Effector memory CD4-positive, alpha-beta T cell (primary cell): ENCODE data around the gene SLC2A4RG.

Source experiments
- DNase-seq, 3 donors: peaks; one replicate each; pipeline ENCODE4 v3.0.0-alpha.2; 2020
- H3K27ac ChIP-seq: 2 replicates; pipeline ENCODE4 v1.7.0; 2013; ENCODE audit warnings: mild to moderate bottlenecking, low read length, moderate library complexity; ENCODE audit not compliant: insufficient read depth, poor library complexity, severe bottlenecking
- H3K27me3 ChIP-seq: replicated peaks from 2 replicates; pipeline ENCODE4 v1.7.0; 2013; ENCODE audit warnings: mild to moderate bottlenecking, low read length; ENCODE audit not compliant: insufficient read depth, control insufficient read depth, poor library complexity, severe bottlenecking
- H3K36me3 ChIP-seq: 2 replicates; pipeline ENCODE4 v1.7.0; 2013; ENCODE audit warnings: mild to moderate bottlenecking, low read length, moderate library complexity; ENCODE audit not compliant: control insufficient read depth, insufficient read depth
- H3K4me1 ChIP-seq: 2 replicates; pipeline ENCODE4 v1.7.0; 2013; ENCODE audit warnings: low read length, mild to moderate bottlenecking; ENCODE audit not compliant: control insufficient read depth, insufficient read depth, poor library complexity, severe bottlenecking
- H3K4me3 ChIP-seq: 2 replicates; pipeline ENCODE4 v1.7.0; 2013; ENCODE audit warnings: low read length, low read depth, mild to moderate bottlenecking; ENCODE audit not compliant: insufficient read depth, poor library complexity, severe bottlenecking
- H3K9me3 ChIP-seq: 2 replicates; pipeline ENCODE4 v1.7.0; 2013; ENCODE audit warnings: mild to moderate bottlenecking, low read length, moderate library complexity; ENCODE audit not compliant: control insufficient read depth

SLC2A4RG gene

DNA sequence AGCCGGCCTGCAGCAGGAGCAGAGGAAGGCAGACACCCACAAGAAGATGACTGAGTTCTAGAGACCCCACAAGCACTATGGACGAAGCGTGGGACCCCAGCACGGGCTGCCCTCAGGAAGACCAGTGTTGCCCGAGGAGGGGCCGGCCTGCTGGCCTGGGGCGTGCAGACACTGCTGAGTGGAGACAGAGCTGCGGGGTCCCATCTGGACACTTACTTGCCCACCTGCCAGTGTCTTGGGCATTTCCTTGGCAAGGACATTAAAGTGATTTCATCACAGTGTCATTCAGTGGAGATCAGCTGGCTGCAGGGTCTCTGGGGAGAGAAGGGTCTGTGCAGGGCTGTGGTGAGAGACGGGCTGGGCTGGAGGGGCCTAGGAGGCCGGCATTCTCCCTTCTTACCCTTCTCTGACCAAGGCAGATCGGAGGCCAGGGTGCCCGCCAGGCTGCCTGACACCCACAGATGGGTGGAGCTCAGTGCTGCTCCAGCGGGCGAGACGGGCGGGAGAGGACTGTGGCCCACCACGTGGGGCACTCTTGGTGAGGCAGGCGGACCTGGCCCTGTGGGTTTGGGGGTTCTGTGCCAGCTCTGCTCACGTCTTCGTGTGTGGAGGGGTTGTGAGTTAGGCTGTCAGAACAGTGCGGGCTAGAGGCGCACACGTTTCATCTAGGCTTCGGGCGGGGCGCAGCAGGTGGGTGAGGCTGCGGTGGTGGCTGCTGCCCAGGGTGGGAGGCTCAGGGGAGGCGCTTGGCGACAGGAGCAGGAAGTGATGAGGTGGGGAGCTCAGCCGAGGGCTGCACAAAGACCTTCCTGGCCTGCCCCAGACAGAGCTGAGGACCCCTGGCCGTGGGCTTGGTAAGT is 3.5 kb upstream of the SLC2A4RG start, which contains the start of gene LIME1:
LIME1 (plus strand) TSS at position 806 of the 860 bp plus-strand sequence. CDS start 886 bp downstream, outside the sequence.
- Histone ChIP-seq H3K4me3 (peak within 1 kb of the TSS; percentile 70), H3K27ac (peak within 1 kb of the TSS; percentile 72), H3K36me3 (peaks cover 26% of the 10 kb centered on the region), H3K4me1 (peaks cover 34% of the 10 kb centered on the region), H3K9me3 (no peaks in the 10 kb centered on the region), H3K27me3 (no peaks in the 10 kb centered on the region)
- DNase-seq = peak; percentile 71 to 74 (median 71)

DNA sequence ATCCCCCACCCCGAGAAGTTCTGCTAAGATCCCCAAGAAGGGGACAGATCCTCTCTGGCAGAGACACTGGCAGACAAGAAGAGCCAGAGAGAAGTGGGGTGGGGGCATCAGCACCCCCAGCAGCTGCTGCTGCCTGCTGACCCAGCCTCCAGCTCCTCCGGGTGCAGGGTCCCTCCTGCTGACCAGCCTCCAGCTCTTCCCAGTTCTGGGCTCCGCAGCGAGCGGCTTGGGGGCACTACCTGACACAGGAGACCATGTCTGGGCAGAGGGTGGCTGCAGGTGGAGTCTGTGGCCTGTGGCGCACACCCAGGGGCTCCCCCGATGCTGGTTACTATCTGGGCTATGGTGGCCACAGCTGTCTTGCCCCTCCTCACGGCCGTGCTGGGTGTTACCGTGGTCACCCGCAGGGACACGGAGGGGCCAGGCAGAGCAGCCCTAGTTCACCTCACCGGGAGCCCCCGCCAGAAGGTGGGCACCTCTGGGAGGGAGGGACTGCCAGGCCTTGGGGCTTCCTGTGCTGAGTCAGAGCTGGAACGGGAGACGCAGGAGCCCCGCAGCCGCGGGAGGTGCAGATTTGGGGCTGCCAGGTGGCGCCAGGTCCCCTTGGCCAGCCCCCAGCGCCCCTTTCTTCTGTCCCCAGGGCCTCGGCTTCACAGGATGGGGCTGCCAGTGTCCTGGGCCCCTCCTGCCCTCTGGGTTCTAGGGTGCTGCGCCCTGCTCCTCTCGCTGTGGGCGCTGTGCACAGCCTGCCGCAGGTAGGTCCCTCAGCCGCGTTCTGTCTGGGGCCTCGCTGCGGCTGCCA is 2.5 kb upstream of the SLC2A4RG start:
- DNase-seq = peak; percentile 52 to 63 (median 56)

DNA sequence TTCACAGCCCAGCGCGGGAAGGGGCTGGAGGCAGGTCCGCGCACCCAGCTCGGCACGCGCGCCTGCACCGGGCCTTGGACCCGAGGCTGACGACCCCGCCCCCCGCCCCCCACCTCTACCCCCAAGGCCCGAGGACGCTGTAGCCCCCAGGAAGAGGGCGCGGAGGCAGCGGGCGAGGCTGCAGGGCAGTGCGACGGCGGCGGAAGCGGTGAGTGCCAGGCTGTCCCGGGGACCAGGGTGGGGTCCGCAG is 2.0 kb upstream of the SLC2A4RG start:
- H3K27me3 ChIP-seq = no peaks in the 10 kb centered on the region
- no peaks in the 10 kb centered on the region for H3K9me3 ChIP-seq
- no peak for DNase-seq
- H3K4me3 ChIP-seq = peak overlapping the region; percentile 70
- H3K36me3 ChIP-seq = peaks cover 41% of the 10 kb centered on the region
- H3K27ac ChIP-seq = peak overlapping the region; percentile 72
- peaks cover 27% of the 10 kb centered on the region for H3K4me1 ChIP-seq

More for the DNA sequence above, 2.5 kb upstream of the SLC2A4RG start:
- peaks cover 36% of the 10 kb centered on the region for H3K36me3 ChIP-seq
- H3K4me1 ChIP-seq = peaks cover 27% of the 10 kb centered on the region
- H3K27ac ChIP-seq = peak overlapping the region; percentile 72
- no peaks in the 10 kb centered on the region for H3K9me3 ChIP-seq
- peak overlapping the region; percentile 70 for H3K4me3 ChIP-seq
- no peaks in the 10 kb centered on the region for H3K27me3 ChIP-seq

DNA sequence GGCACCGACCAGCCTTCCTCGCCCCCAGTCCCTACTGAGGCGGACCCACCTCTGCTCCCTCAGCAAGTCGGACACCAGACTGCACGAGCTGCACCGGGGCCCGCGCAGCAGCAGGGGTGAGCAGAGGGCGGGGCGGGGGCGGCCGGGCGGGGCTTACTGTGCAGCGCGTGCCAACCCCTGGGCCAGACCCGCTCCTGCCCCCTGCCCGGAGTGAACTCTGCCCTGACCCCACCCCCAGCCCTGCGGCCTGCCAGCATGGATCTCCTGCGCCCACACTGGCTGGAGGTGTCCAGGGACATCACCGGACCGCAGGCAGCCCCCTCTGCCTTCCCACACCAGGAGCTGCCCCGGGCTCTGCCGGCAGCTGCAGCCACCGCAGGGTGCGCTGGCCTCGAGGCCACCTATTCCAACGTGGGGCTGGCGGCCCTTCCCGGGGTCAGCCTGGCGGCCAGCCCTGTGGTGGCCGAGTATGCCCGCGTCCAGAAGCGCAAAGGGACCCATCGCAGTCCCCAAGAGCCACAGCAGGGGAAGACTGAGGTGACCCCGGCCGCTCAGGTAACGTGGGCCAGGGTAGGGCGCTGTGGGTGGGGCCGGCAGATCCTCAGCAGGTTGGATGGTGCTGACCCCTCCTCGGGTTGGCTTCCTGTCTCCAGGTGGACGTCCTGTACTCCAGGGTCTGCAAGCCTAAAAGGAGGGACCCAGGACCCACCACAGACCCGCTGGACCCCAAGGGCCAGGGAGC is 1.5 kb upstream of the SLC2A4RG start:
- H3K27ac ChIP-seq = peak overlapping the region; percentile 72
- DNase-seq = peak in 1 of 3 donors; percentile 27
- peaks cover 45% of the 10 kb centered on the region for H3K36me3 ChIP-seq

DNA sequence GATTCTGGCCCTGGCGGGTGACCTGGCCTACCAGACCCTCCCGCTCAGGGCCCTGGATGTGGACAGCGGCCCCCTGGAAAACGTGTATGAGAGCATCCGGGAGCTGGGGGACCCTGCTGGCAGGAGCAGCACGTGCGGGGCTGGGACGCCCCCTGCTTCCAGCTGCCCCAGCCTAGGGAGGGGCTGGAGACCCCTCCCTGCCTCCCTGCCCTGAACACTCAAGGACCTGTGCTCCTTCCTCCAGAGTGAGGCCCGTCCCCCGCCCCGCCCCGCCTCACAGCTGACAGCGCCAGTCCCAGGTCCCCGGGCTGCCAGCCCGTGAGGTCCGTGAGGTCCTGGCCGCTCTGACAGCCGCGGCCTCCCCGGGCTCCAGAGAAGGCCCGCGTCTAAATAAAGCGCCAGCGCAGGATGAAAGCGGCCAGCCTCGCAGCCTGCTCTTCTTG is 868 bp upstream of the SLC2A4RG start:
- Histone ChIP-seq H3K27me3 (no peaks in the 10 kb centered on the region), H3K4me3 (peak overlapping the region; percentile 70), H3K27ac (peak overlapping the region; percentile 45), H3K9me3 (no peaks in the 10 kb centered on the region), H3K36me3 (peaks cover 46% of the 10 kb centered on the region), H3K4me1 (peaks cover 27% of the 10 kb centered on the region)
- DNase-seq = peak in 2 of 3 donors; percentile 29 to 32

More for the DNA sequence above, 1.5 kb upstream of the SLC2A4RG start:
- peaks cover 27% of the 10 kb centered on the region for H3K4me1 ChIP-seq
- no peaks in the 10 kb centered on the region for H3K27me3 ChIP-seq
- H3K4me3 ChIP-seq = peak overlapping the region; percentile 70
- H3K9me3 ChIP-seq = no peaks in the 10 kb centered on the region

DNA sequence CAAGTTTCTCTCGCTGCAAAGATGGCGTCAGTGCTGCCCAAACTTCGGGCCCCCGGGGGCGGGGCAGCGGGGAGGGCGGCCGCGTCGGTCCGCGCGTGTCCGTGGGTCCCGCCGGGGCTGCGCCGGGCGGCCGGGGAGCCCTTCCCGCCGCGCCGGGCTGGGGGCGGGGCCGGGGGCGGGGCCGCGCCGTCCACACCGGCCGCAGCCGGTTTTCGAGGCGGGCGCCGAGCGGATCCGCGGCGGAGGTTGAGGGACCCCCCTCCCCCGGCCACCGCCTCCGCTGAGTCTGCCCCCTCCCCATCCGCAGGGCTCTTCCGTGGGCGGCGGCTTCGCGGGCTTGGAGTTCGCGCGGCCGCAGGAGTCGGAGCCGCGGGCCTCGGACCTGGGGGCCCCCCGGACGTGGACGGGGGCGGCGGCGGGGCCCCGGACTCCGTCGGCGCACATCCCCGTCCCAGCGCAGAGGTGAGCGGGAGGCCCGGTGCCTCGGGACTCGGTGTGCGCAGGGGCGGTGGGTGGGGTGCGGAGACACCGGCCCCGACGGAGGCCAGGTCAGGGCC is 572 bp downstream of the SLC2A4RG start:
- Histone ChIP-seq H3K36me3 (peaks cover 31% of the 10 kb centered on the region), H3K4me3 (peak overlapping the region; percentile 66), H3K27me3 (no peaks in the 10 kb centered on the region), H3K27ac (peak overlapping the region; percentile 67), H3K9me3 (no peaks in the 10 kb centered on the region), H3K4me1 (peaks cover 27% of the 10 kb centered on the region)
- DNase-seq = peak; percentile 45 to 64 (median 52)

DNA sequence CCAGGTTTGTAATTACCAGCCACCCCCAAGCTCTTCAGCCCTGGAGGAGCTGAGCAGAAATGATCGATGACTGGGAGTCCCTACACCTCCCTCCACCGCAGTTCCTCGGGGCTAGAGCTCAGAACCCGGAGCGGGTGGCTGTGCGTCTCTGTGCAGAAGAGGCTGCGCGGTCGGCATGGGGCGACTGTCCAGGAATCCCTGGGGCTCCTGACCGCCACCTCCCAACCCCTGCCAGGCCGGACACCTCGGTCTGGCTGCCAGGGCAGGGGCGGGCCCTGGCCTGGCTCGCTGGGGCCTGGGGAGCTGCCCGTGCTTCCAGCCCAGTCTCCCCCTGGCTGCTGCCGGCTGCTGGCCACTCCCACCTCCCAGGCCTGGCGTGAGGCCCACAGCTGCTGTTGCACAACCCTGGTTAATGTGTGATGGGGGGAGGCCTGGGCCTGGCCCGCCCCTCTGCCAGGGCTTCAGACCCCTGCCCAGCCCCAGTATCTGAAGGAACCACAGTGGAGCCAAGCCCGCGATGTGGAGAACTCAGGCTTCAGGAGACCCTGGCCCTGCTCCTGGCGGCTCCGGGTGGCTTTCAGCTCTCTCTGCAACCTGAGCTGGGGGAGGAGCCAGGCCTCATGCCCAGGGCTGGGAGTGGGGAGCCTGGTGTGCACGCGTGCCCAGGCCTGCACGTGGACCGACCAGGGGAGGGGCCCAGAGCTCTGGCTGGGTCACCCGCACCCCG is 1.2 kb downstream of the SLC2A4RG start:
- Histone ChIP-seq H3K4me1 (peaks cover 26% of the 10 kb centered on the region), H3K36me3 (peaks cover 25% of the 10 kb centered on the region)

DNA sequence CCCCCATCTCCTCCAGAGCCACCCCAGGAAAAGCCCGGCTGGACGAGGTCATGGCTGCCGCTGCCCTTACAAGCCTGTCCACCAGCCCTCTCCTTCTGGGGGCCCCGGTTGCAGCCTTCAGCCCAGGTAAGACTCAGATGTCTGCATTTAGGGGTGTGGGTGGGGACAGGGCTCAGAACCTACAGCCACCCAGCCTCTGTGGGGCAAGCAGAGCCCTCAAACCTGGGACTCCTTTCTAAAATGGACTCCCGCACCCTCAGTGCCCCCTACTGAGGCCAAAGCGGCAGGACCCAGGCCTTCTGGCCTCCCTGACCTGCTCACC is 1.7 kb downstream of the SLC2A4RG start:
- Histone ChIP-seq H3K9me3 (no peaks in the 10 kb centered on the region), H3K4me1 (peaks cover 21% of the 10 kb centered on the region), H3K27me3 (no peaks in the 10 kb centered on the region), H3K27ac (peak overlapping the region; percentile 67), H3K4me3 (peak overlapping the region; percentile 66), H3K36me3 (peaks cover 25% of the 10 kb centered on the region)
- no peak for DNase-seq

More for the DNA sequence above, 1.2 kb downstream of the SLC2A4RG start:
- H3K27ac ChIP-seq = peak overlapping the region; percentile 67
- DNase-seq = no peak
- no peaks in the 10 kb centered on the region for H3K9me3 ChIP-seq
- peak overlapping the region; percentile 66 for H3K4me3 ChIP-seq
- H3K27me3 ChIP-seq = no peaks in the 10 kb centered on the region
